ENCODE data around the gene TMEM14A.
"Not testable (repeated sequence)": the region's sequence is repeated elsewhere in the genome, so short reads cannot be mapped to it uniquely, and the experiment has no call there.

Gene TMEM14A

GRCh38 chr6:52661551-52661950 lies 9.4 kb upstream of the TMEM14A start:
- peak; percentile 52 for DNase-seq

- no peak for DNase-seq
These were observed 8.9 kb upstream of the TMEM14A start for GRCh38 chr6:52662031-52662430.

- DNase-seq = peak; percentile 93
These were observed 7.6 kb upstream of the TMEM14A start for GRCh38 chr6:52663120-52663935.

GRCh38 chr6:52663936-52664185 lies 7.1 kb upstream of the TMEM14A start:
- no peak for DNase-seq

GRCh38 chr6:52664186-52664990 lies 6.5 kb upstream of the TMEM14A start:
- peak; percentile 97 for DNase-seq

- no peak for DNase-seq
These were observed 5.8 kb upstream of the TMEM14A start for GRCh38 chr6:52664991-52665686.

GRCh38 chr6:52666071-52666470 lies 4.8 kb upstream of the TMEM14A start:
- no peak for DNase-seq

- no peak for DNase-seq
These were observed 4.4 kb upstream of the TMEM14A start for GRCh38 chr6:52666523-52666922.

GRCh38 chr6:52667572-52667971 lies 3.3 kb upstream of the TMEM14A start:
- no peak for DNase-seq

- peak; percentile 17 for DNase-seq
These were observed 763 bp downstream of the TMEM14A start for GRCh38 chr6:52671676-52672075.

GRCh38 chr6:52672412-52673025 lies 1.6 kb downstream of the TMEM14A start:
- DNase-seq = no peak

GRCh38 chr6:52674666-52675065 lies 3.8 kb downstream of the TMEM14A start:
- DNase-seq = no peak

GRCh38 chr6:52675372-52675771 lies 4.5 kb downstream of the TMEM14A start:
- no peak for DNase-seq

GRCh38 chr6:52676631-52677030 lies 5.7 kb downstream of the TMEM14A start:
- DNase-seq = not testable (repeated sequence)

GRCh38 chr6:52681416-52681815 lies 10.5 kb downstream of the TMEM14A start:
- no peak for DNase-seq

GRCh38 chr6:52686878-52687699 lies 16.2 kb downstream of the TMEM14A start:
- no peak for DNase-seq

GRCh38 chr6:52689857-52690256 lies 18.9 kb downstream of the TMEM14A start:
- no peak for DNase-seq

- no peak for DNase-seq
These were observed 20.8 kb downstream of the TMEM14A start for GRCh38 chr6:52691718-52692117.

GRCh38 chr6:52693773-52694172 lies 22.9 kb downstream of the TMEM14A start:
- no peak for DNase-seq

- DNase-seq = no peak
These were observed 23.5 kb downstream of the TMEM14A start for GRCh38 chr6:52694404-52694803.

GRCh38 chr6:52696418-52696817 lies 25.5 kb downstream of the TMEM14A start:
- no peak for DNase-seq

- DNase-seq = no peak
These were observed 27.0 kb downstream of the TMEM14A start for GRCh38 chr6:52697903-52698302.

All from eye (tissue), 1 donor.